Ishikawa (cell line): ENCODE data around the gene LRRC47.

Source experiments
- CEBPB ChIP-seq: IDR thresholded peaks from 2 replicates; pipeline ENCODE4 v1.6.1; 2012
- CREB1 ChIP-seq: IDR thresholded peaks from 2 replicates; pipeline ENCODE4 v1.6.1; 2012; ENCODE audit warnings: low read depth
- EGR1 ChIP-seq: IDR thresholded peaks from 2 replicates; pipeline ENCODE4 v1.6.1; 2012
- EP300 ChIP-seq: IDR thresholded peaks from 2 replicates; pipeline ENCODE4 v1.6.1; 2012; ENCODE audit warnings: borderline replicate concordance
- FOXM1 ChIP-seq: IDR thresholded peaks from 2 replicates; pipeline ENCODE4 v1.6.1; 2012; ENCODE audit warnings: low read depth, borderline replicate concordance
- MAX ChIP-seq: IDR thresholded peaks from 2 replicates; pipeline ENCODE4 v1.6.1; 2012
- NFIC ChIP-seq: IDR thresholded peaks from 2 replicates; pipeline ENCODE4 v1.6.1; 2012
- RAD21 ChIP-seq: IDR thresholded peaks from 2 replicates; pipeline ENCODE4 v1.6.1; 2012; ENCODE audit warnings: low read depth
- REST ChIP-seq: IDR thresholded peaks from 2 replicates; pipeline ENCODE4 v1.6.1; 2012; ENCODE audit warnings: low read depth, mild to moderate bottlenecking
- TAF1 ChIP-seq: IDR thresholded peaks from 2 replicates; pipeline ENCODE4 v1.6.1; 2012; ENCODE audit warnings: low read depth, mild to moderate bottlenecking
- TCF12 ChIP-seq: IDR thresholded peaks from 2 replicates; pipeline ENCODE4 v1.6.1; 2012; ENCODE audit warnings: low read depth
- TEAD4 ChIP-seq: IDR thresholded peaks from 2 replicates; pipeline ENCODE4 v1.6.1; 2012
- USF1 ChIP-seq: IDR thresholded peaks from 2 replicates; pipeline ENCODE4 v1.6.1; 2012
- YY1 ChIP-seq: IDR thresholded peaks from 2 replicates; pipeline ENCODE4 v1.6.1; 2012; ENCODE audit warnings: low read depth
- ZBTB7A ChIP-seq: IDR thresholded peaks from 2 replicates; pipeline ENCODE4 v1.6.1; 2012; ENCODE audit warnings: low read depth

LRRC47 gene

GRCh38 chr1:3752400-3752945, 43.8 kb downstream of the LRRC47 start, which contains the start of gene CCDC27:
CCDC27 (plus strand) TSS chr1:3752450; CDS start chr1:3752482, 32 bp downstream.
- no peak for TF ChIP-seq YY1
- no peak for TF ChIP-seq EGR1
- no peak for TF ChIP-seq USF1
- no peak for TF ChIP-seq REST
- TF ChIP-seq FOXM1: no peak

- TF ChIP-seq TEAD4 (no peak), ZBTB7A (no peak), FOXM1 (no peak), REST (no peak)
Observed at GRCh38 chr1:3750741-3751140, 45.6 kb downstream of the LRRC47 start.

- TF ChIP-seq CEBPB (no peak), REST (no peak), TCF12 (no peak), EP300 (no peak), YY1 (no peak), NFIC (no peak), CREB1 (no peak), ZBTB7A (no peak), EGR1 (no peak), FOXM1 (no peak), MAX (no peak), RAD21 (no peak)
Observed at GRCh38 chr1:3749512-3749911, 46.8 kb downstream of the LRRC47 start.

GRCh38 chr1:3747903-3748302, 48.4 kb downstream of the LRRC47 start:
- TF ChIP-seq TCF12 (no peak), EGR1 (no peak)

- TF ChIP-seq REST: no peak
- TF ChIP-seq YY1: no peak
- TF ChIP-seq TEAD4: no peak
- TF ChIP-seq USF1: no peak
- TF ChIP-seq EP300: no peak
- no peak for TF ChIP-seq ZBTB7A
- TF ChIP-seq FOXM1: no peak
- no peak for TF ChIP-seq EGR1
- TF ChIP-seq NFIC: no peak
- no peak for TF ChIP-seq CREB1
- TF ChIP-seq RAD21: no peak
- no peak for TF ChIP-seq CEBPB
- TF ChIP-seq TCF12: no peak
- no peak for TF ChIP-seq MAX
- TF ChIP-seq TAF1: no peak
Observed at GRCh38 chr1:3747522-3747848, 48.8 kb downstream of the LRRC47 start.
